Gastroesophageal sphincter (tissue), 3 donors: ENCODE measurements around the gene UGDH.

Experiments
- CTCF ChIP-seq, 4 experiments: fragments of 200-600 bp in 2 of 4; fragments of 450-650 bp in 2 of 4; sonication (generic) in 1 of 4; IDR thresholded peaks; one replicate each; pipeline ENCODE4 v1.5.1; 2017 to 2019; ENCODE audit warnings: antibody characterized with exemption in 4 of 4, mild to moderate bottlenecking in 2 of 4, moderate library complexity in 2 of 4
- POLR2AphosphoS5 ChIP-seq: sonication (generic); formaldehyde crosslinking; IDR thresholded peaks from one replicate; pipeline ENCODE4 v1.6.1; 2017; ENCODE audit warnings: antibody characterized with exemption

GRCh38 chr4:39480902-39481695 lies 46.1 kb downstream of the UGDH start:
- no peak for TF ChIP-seq POLR2AphosphoS5
- TF ChIP-seq CTCF (IDR thresholded peaks at IDR 0.05): no peak
